Left kidney (tissue), 2 donors: ENCODE data around the gene ALX4. TPM values are rescaled to one million over a fixed set of nuclear protein-coding genes. Genes with fewer than 3 reads are reported as not detected.

Experiments used
- DNase-seq: peaks from one replicate; pipeline ENCODE4 v3.0.0-alpha.2; 2013
- polyA plus RNA-seq: library from polyadenylated mRNA; unstranded; fragments of 120-200 nt; gene quantifications from one replicate; pipeline ENCODE4 v1.2.1, GENCODE V29; 2013; ENCODE audit not compliant: insufficient read length

Gene ALX4
- polyA plus RNA-seq, 1 donor = 0.20 TPM

- DNase-seq = no peak
Observed at GRCh38 chr11:44300844-44301563, 8.9 kb downstream of the ALX4 start.

GRCh38 chr11:44298862-44299261, 11.1 kb downstream of the ALX4 start:
- no peak for DNase-seq

GRCh38 chr11:44290208-44290607, 19.7 kb downstream of the ALX4 start:
- no peak for DNase-seq

- DNase-seq = no peak
Observed at GRCh38 chr11:44288133-44288526, 21.8 kb downstream of the ALX4 start.

- no peak for DNase-seq
Observed at GRCh38 chr11:44286911-44287310, 23.0 kb downstream of the ALX4 start.

- no peak for DNase-seq
Observed at GRCh38 chr11:44286268-44286880, 23.6 kb downstream of the ALX4 start.

- no peak for DNase-seq
Observed at GRCh38 chr11:44285756-44286155, 24.2 kb downstream of the ALX4 start.

GRCh38 chr11:44282620-44283019, 27.3 kb downstream of the ALX4 start:
- DNase-seq = no peak

- DNase-seq = no peak
Observed at GRCh38 chr11:44281151-44281550, 28.8 kb downstream of the ALX4 start.

GRCh38 chr11:44280257-44280656, 29.7 kb downstream of the ALX4 start:
- DNase-seq = no peak

- DNase-seq = no peak
Observed at GRCh38 chr11:44279483-44279882, 30.5 kb downstream of the ALX4 start.

GRCh38 chr11:44277196-44278090, 32.5 kb downstream of the ALX4 start:
- no peak for DNase-seq

- no peak for DNase-seq
Observed at GRCh38 chr11:44275961-44276550, 33.9 kb downstream of the ALX4 start.

GRCh38 chr11:44275241-44275640, 34.7 kb downstream of the ALX4 start:
- DNase-seq = no peak

- DNase-seq = no peak
Observed at GRCh38 chr11:44274404-44274803, 35.5 kb downstream of the ALX4 start.

GRCh38 chr11:44271286-44271685, 38.7 kb downstream of the ALX4 start:
- DNase-seq = no peak

- DNase-seq = no peak
Observed at GRCh38 chr11:44270403-44271273, 39.3 kb downstream of the ALX4 start.

- peak; percentile 36 for DNase-seq
Observed at GRCh38 chr11:44269369-44270351, 40.3 kb downstream of the ALX4 start.

GRCh38 chr11:44268614-44269080, 41.3 kb downstream of the ALX4 start:
- DNase-seq = no peak
